ENCODE data around the gene SPG11.

SPG11 gene

GRCh38 chr15:44541282-44541958 lies 122.0 kb downstream of the SPG11 start:
- TF ChIP-seq SP1 (IDR thresholded peaks at IDR 0.05) (no peak), SUZ12 (IDR thresholded peaks at IDR 0.05) (no peak)
- no peak for DNase-seq (ENCODE audit: extremely low spot score)
- ChIA-PET POLR2A (no interaction called here), CTCF (interaction anchor here (1.2 kb wide), 1 partner anchor 448 kb away, joined by 5 read pairs; no protein-coding TSS in a partner anchor)

- ChIA-PET CTCF (interaction anchor here (0.6 to 2.0 kb wide), 3 partner anchors 8 to 250 kb away, joined by 3 to 4 read pairs (median 4); no protein-coding TSS in a partner anchor), POLR2A (interaction anchor here (0.8 to 1.5 kb wide), 6 partner anchors 8 to 713 kb away, joined by 3 to 15 read pairs (median 4); partner anchors contain the start of genes CTDSPL2, GOLM2 and MFAP1)
- no peak for DNase-seq (ENCODE audit: extremely low spot score)
- no peak for TF ChIP-seq SP1 (IDR thresholded peaks at IDR 0.05)
- peak; percentile 0; the same call in 1 of the 2 replicates for TF ChIP-seq L3MBTL2 (conservative IDR thresholded peaks at IDR 0.05)
Measured at GRCh38 chr15:44537735-44538240, 125.7 kb downstream of the SPG11 start.

GRCh38 chr15:44536962-44537734 lies 126.3 kb downstream of the SPG11 start, which contains the start of gene EIF3J:
Gene EIF3J, plus strand, starts transcription at chr15:44537147. Its CDS starts 48 bp downstream, at chr15:44537195.
- peak; percentile 67; the same call in 1 of the 2 replicates for TF ChIP-seq L3MBTL2 (conservative IDR thresholded peaks at IDR 0.05)
- TF ChIP-seq FOXK2 (IDR thresholded peaks at IDR 0.05), result no peak
- ChIA-PET POLR2A (interaction anchor here (0.6 to 1.3 kb wide), 17 partner anchors 8 to 713 kb away, joined by 3 to 15 read pairs (median 4); partner anchors contain the start of genes CTDSPL2, GOLM2 and MFAP1), CTCF (interaction anchor here (0.6 to 2.0 kb wide), 4 partner anchors 9 to 251 kb away, joined by 3 to 4 read pairs (median 4); no protein-coding TSS in a partner anchor)
- DNase-seq (ENCODE audit: extremely low spot score), result peak; percentile 87

GRCh38 chr15:44536302-44536961 lies 127.0 kb downstream of the SPG11 start:
- TF ChIP-seq ZNF384 (IDR thresholded peaks at IDR 0.05) (no peak), FOXA1 (IDR thresholded peaks at IDR 0.05) (no peak), SUZ12 (IDR thresholded peaks at IDR 0.05) (no peak), L3MBTL2 (conservative IDR thresholded peaks at IDR 0.05) (peak; percentile 80), BHLHE40 (IDR thresholded peaks at IDR 0.05; ENCODE audit: borderline replicate concordance) (no peak)
- CTCF ChIA-PET, result interaction anchor here (0.7 to 2.0 kb wide), 2 partner anchors 11 to 42 kb away, joined by 3 to 4 read pairs; no protein-coding TSS in a partner anchor

DNA sequence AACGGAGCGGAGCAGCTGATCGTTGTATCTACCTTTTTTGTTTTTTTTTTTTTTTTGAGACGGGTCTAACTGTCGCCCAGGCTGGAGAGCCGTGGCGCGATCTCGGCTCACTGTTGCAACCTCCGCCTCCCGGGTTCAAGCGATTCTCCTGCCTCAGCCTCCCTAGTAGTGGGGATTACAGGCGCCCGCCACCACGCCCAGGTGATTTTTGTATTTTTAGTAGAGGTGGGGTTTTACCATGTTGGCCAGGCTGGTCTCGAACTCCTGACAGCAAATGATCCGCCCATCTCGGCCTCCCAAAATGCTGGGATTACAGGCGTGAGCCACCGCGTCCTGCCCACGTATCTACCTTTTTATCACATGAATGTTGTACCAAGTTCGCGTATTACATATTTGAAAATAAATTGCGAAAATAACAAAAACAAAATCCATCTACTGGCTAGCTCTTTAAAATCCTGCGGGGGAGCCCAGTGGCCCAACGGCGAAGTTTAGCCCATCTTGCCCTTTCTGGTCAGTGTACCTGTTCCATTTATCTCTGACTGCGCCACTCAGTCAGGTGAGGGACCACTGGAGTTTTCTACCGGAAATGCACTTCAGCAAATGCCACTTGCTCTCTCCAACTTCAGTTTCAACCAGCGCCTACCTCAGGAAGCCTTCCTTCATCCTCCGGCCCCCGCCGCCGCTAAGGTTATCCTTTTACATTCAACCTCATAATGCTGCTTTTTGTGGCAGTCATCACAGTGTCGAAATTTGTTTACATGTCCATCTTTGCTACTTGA lies 127.8 kb downstream of the SPG11 start:
- DNase-seq (ENCODE audit: extremely low spot score), result no peak
- TF ChIP-seq FOXK2 (IDR thresholded peaks at IDR 0.05) (no peak), ARNT (IDR thresholded peaks at IDR 0.05) (no peak), SP1 (IDR thresholded peaks at IDR 0.05) (no peak), HDGF (IDR thresholded peaks at IDR 0.05; ENCODE audit: borderline replicate concordance) (no peak), ZNF384 (IDR thresholded peaks at IDR 0.05) (no peak), ELF4 (IDR thresholded peaks at IDR 0.05) (no peak)
- TF ChIP-seq, protein P1, sequence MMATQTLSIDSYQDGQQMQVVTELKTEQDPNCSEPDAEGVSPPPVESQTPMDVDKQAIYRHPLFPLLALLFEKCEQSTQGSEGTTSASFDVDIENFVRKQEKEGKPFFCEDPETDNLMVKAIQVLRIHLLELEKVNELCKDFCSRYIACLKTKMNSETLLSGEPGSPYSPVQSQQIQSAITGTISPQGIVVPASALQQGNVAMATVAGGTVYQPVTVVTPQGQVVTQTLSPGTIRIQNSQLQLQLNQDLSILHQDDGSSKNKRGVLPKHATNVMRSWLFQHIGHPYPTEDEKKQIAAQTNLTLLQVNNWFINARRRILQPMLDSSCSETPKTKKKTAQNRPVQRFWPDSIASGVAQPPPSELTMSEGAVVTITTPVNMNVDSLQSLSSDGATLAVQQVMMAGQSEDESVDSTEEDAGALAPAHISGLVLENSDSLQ (IDR thresholded peaks at IDR 0.05), result no peak
- ChIA-PET POLR2A (no interaction called here), CTCF (interaction anchor here (2.0 kb wide), 1 partner anchor 43 kb away, joined by 4 read pairs; no protein-coding TSS in a partner anchor)

More at GRCh38 chr15:44536302-44536961, 127.0 kb downstream of the SPG11 start:
- POLR2A ChIA-PET, result interaction anchor here (0.6 to 1.2 kb wide), 14 partner anchors 9 to 607 kb away, joined by 3 to 15 read pairs (median 4); partner anchors contain the start of genes CTDSPL2 and GOLM2
- DNase-seq (ENCODE audit: extremely low spot score), result peak; percentile 58

DNA sequence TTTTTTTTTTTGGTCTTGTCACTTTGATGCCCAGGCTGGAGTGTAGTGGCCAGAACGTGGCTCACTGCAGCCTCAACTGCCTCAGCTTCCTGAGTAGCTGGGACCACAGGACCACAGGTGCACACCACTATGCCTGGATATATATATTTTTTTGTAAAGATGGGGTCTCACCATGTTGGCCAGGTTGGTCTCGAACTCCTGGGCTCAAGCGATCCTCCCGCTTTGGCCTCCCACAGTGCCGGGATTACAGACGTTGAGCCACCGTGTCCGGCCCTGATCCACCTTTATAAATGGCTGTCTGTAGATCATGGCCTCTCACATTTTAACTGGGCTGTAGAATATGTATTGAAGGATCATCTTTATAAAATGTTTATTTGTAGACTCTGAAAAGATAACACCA lies 128.4 kb downstream of the SPG11 start:
- no peak for DNase-seq (ENCODE audit: extremely low spot score)
- CTCF ChIA-PET, result no interaction called here
- TF ChIP-seq CTBP1 (IDR thresholded peaks at IDR 0.05; ENCODE audit: borderline replicate concordance), result no peak
- no peak for TF ChIP-seq FOXK2 (IDR thresholded peaks at IDR 0.05)
- TF ChIP-seq NFRKB (IDR thresholded peaks at IDR 0.05), result no peak
- TF ChIP-seq SP1 (IDR thresholded peaks at IDR 0.05), result no peak
- no peak for TF ChIP-seq LEF1 (IDR thresholded peaks at IDR 0.05; ENCODE audit: borderline replicate concordance)
- TF ChIP-seq TARDBP (IDR thresholded peaks at IDR 0.05), result no peak
- TF ChIP-seq ZNF384 (IDR thresholded peaks at IDR 0.05), result no peak
- no peak for TF ChIP-seq L3MBTL2 (conservative IDR thresholded peaks at IDR 0.05)
- no peak for TF ChIP-seq SUZ12 (IDR thresholded peaks at IDR 0.05)
- no peak for TF ChIP-seq FOXA1 (IDR thresholded peaks at IDR 0.05)
- TF ChIP-seq BHLHE40 (IDR thresholded peaks at IDR 0.05; ENCODE audit: borderline replicate concordance), result no peak
- TF ChIP-seq ARNT (IDR thresholded peaks at IDR 0.05), result no peak
- TF ChIP-seq, protein P1 (IDR thresholded peaks at IDR 0.05), result no peak
- no peak for TF ChIP-seq FOXM1 (IDR thresholded peaks at IDR 0.05; ENCODE audit: borderline replicate concordance)
- TF ChIP-seq HDGF (IDR thresholded peaks at IDR 0.05; ENCODE audit: borderline replicate concordance), result no peak
- TF ChIP-seq ELF4 (IDR thresholded peaks at IDR 0.05), result no peak

More for the DNA sequence above, 128.4 kb downstream of the SPG11 start:
- POLR2A ChIA-PET, result no interaction called here

All from HEK293T (cell line).